ENCODE data around the gene CXXC5. TPM values are rescaled to one million over a fixed set of nuclear protein-coding genes. Genes with fewer than 3 reads are reported as not detected.

CXXC5 gene
- total and polyA plus RNA-seq, 9 of the 15 experiments (the other 6 are each of a cell fraction or from before 2014, with no cell fraction given) = 1.9 to 123 (median 45.8) TPM

GRCh38 chr5:139638090-139638735 is 9.9 kb upstream of the CXXC5 start (continued):
- 0 out of 2 replicates have a peak, but pooled peaks have one; percentile 67 for TF ChIP-seq ARID3B (CRISPR knock-in tag; IDR thresholded peaks at IDR 0.05; ENCODE audit: borderline replicate concordance)
- no peak for TF ChIP-seq IRF2 (CRISPR knock-in tag; IDR thresholded peaks at IDR 0.05)
- no peak for TF ChIP-seq SIX5 (IDR thresholded peaks at IDR 0.05; ENCODE audit: borderline replicate concordance in 1 of 2, insufficient read depth in 1 of 2, low read depth in 1 of 2, low read length in 2 of 2)
- TF ChIP-seq ZNF212 (CRISPR knock-in tag; IDR thresholded peaks at IDR 0.05) = no peak
- TF ChIP-seq KDM5B (IDR thresholded peaks at IDR 0.05; ENCODE audit: insufficient replicate concordance, low read depth, low read length) = peak; percentile 4
- TF ChIP-seq KAT8 (IDR thresholded peaks at IDR 0.05; ENCODE audit: low read depth) = no peak
- TF ChIP-seq SLC30A9 (CRISPR knock-in tag; IDR thresholded peaks at IDR 0.05) = no peak
- TF ChIP-seq ATF3 (IDR thresholded peaks at IDR 0.05) = no peak
- no peak for TF ChIP-seq ATF3 (CRISPR knock-in tag; conservative IDR thresholded peaks at IDR 0.05)
- TF ChIP-seq TRIM28 (IDR thresholded peaks at IDR 0.05) = no peak
- no peak; the same call in 1 of the 2 replicates for TF ChIP-seq BRD4 (IDR thresholded peaks at IDR 0.05)
- no peak for TF ChIP-seq SMARCB1 (IDR thresholded peaks at IDR 0.05; ENCODE audit: insufficient read length, low read depth)
- TF ChIP-seq FOS (IDR thresholded peaks at IDR 0.05; ENCODE audit: extremely low read depth, insufficient read length) = no peak
- no peak for TF ChIP-seq KLF6 (CRISPR knock-in tag; IDR thresholded peaks at IDR 0.05; ENCODE audit: borderline replicate concordance)
- no peak for TF ChIP-seq E4F1 (CRISPR knock-in tag; IDR thresholded peaks at IDR 0.05; ENCODE audit: borderline replicate concordance)
- no peak for TF ChIP-seq ZNF282 (CRISPR knock-in tag; IDR thresholded peaks at IDR 0.05)
- TF ChIP-seq GTF2F1 (IDR thresholded peaks at IDR 0.05; ENCODE audit: low read depth, low read length) = no peak
- no peak for TF ChIP-seq CBX1 (IDR thresholded peaks at IDR 0.05; ENCODE audit: low read depth)
- TF ChIP-seq OTX1 (CRISPR knock-in tag; IDR thresholded peaks at IDR 0.05) = no peak
- 0 out of 2 replicates have a peak, but pooled peaks have one; percentile 20 for TF ChIP-seq HOMEZ (CRISPR knock-in tag; IDR thresholded peaks at IDR 0.05)
- no peak for TF ChIP-seq SREBF1 (IDR thresholded peaks at IDR 0.05; ENCODE audit: borderline replicate concordance, low read depth, low read length)
- TF ChIP-seq HNRNPK (IDR thresholded peaks at IDR 0.05; ENCODE audit: low read depth, low read length, poor library complexity, severe bottlenecking) = no peak
- peak; percentile 16 for TF ChIP-seq POLR2G (IDR thresholded peaks at IDR 0.05; ENCODE audit: low read depth, low read length)

Measured in K562 (cell line).